Activated CD4-positive, CD25-positive, alpha-beta regulatory T cell treated with anti-CD3 and anti-CD28 coated beads, Interleukin-2, amount 50 U/mL, for 16 hours (primary cell): ENCODE results near the gene THOC6.

Source experiments
- DNase-seq: peaks from one replicate; pipeline ENCODE4 v3.0.0-alpha.2; 2020; ENCODE audit warnings: low read depth, low spot score

Gene THOC6

GRCh38 chr16:3015865-3016521 lies 7.8 kb upstream of the THOC6 start:
- DNase-seq, result no peak

- no peak for DNase-seq
These were observed 6.5 kb upstream of the THOC6 start for GRCh38 chr16:3017344-3017743.

GRCh38 chr16:3017794-3018506 lies 5.9 kb upstream of the THOC6 start, which contains the start of gene CLDN6:
Gene CLDN6 (minus strand): TSS chr16:3018183. CDS start chr16:3016021, 2,162 bp downstream.
- no peak for DNase-seq

- DNase-seq, result no peak
These were observed 4.1 kb upstream of the THOC6 start for GRCh38 chr16:3019594-3020246.

GRCh38 chr16:3020247-3020603 lies 3.6 kb upstream of the THOC6 start, which contains the start of gene TNFRSF12A:
Gene TNFRSF12A (plus strand): TSS chr16:3020368. CDS start chr16:3020398, 30 bp downstream.
- peak; percentile 37 for DNase-seq

GRCh38 chr16:3020604-3021448 lies 3.0 kb upstream of the THOC6 start:
- no peak for DNase-seq

GRCh38 chr16:3021449-3022207 lies 2.2 kb upstream of the THOC6 start:
- peak; percentile 44 for DNase-seq

- peak; percentile 70 for DNase-seq
These were observed 1.6 kb upstream of the THOC6 start for GRCh38 chr16:3022208-3022683.

- no peak for DNase-seq
These were observed 986 bp upstream of the THOC6 start for GRCh38 chr16:3022684-3023414.

GRCh38 chr16:3023415-3023668 lies 493 bp upstream of the THOC6 start:
- DNase-seq, result no peak

- no peak for DNase-seq
These were observed 1.5 kb downstream of the THOC6 start for GRCh38 chr16:3025032-3026002.

GRCh38 chr16:3026003-3026378 lies 2.2 kb downstream of the THOC6 start:
- DNase-seq, result no peak

GRCh38 chr16:3026609-3027488 lies 3.0 kb downstream of the THOC6 start:
- DNase-seq, result no peak

- no peak for DNase-seq
These were observed 3.6 kb downstream of the THOC6 start for GRCh38 chr16:3027489-3027795.

- peak; percentile 70 for DNase-seq
These were observed 4.3 kb downstream of the THOC6 start for GRCh38 chr16:3027983-3028715.

GRCh38 chr16:3028716-3029319 lies 5.0 kb downstream of the THOC6 start:
- no peak for DNase-seq

- no peak for DNase-seq
These were observed 5.8 kb downstream of the THOC6 start for GRCh38 chr16:3029491-3030221.
